ENCODE measurements around the gene FER. TPM values are rescaled to one million over a fixed set of nuclear protein-coding genes. Genes with fewer than 3 reads are reported as not detected.

Gene FER
- total RNA-seq, 1 donor from 2014 or later, result 38.2 TPM

DNA sequence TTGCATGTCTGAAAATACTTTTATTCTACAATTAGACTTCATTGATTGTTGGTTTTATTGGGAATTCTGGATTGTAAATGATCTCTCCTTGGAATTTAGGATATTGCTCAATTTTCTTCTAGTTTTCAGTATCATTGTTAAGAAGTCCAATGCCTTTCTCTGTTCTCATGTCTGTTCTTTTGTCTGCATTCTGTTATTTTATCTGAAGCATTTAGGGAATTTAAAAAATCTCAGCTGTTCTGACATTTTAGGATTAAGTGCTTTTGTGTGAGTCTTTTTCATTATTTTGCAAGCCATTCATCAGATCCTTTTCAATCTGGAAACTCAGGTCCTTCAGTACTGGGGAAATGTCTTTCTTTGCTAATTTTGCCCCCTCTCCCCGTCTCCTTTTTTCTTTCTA is 4.4 kb upstream of the FER start:
- no peak for DNase-seq (ENCODE audit: extremely low spot score, unreplicated experiment)

DNA sequence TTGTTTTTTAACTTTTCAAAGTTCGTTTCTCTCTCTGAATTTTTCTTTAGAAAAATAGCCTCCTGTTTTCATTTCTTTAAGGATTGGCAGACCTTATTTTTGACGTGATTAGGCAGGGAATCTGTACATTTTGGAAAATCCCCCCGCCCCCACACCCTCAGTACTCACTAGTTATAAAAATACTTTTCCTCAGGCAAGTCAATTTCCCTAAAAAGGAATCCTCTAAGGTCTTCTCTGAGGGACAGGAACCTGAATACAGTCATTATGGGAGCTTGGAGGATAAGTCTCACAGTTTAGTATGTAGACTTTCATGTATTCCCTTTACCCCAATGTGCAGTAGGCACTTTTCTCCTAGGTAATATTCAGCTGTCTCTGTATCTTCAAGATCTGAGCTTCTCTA is 3.9 kb upstream of the FER start:
- Mint-ChIP-seq H3K4me3 (ENCODE audit: unreplicated experiment) (no peak overlapping the region), H3K27ac (ENCODE audit: unreplicated experiment) (peak overlapping the region; percentile 25)

More for the DNA sequence above, 4.4 kb upstream of the FER start:
- Mint-ChIP-seq H3K27me3 (ENCODE audit: unreplicated experiment) (no peaks in the 10 kb centered on the region), H3K27ac (ENCODE audit: unreplicated experiment) (peak overlapping the region; percentile 25), H3K36me3 (ENCODE audit: unreplicated experiment) (no peaks in the 10 kb centered on the region), H3K9me3 (ENCODE audit: unreplicated experiment) (no peaks in the 10 kb centered on the region), H3K4me3 (ENCODE audit: unreplicated experiment) (no peak overlapping the region), H3K4me1 (ENCODE audit: unreplicated experiment) (peaks cover 27% of the 10 kb centered on the region)
- TF ChIP-seq, protein P1, sequence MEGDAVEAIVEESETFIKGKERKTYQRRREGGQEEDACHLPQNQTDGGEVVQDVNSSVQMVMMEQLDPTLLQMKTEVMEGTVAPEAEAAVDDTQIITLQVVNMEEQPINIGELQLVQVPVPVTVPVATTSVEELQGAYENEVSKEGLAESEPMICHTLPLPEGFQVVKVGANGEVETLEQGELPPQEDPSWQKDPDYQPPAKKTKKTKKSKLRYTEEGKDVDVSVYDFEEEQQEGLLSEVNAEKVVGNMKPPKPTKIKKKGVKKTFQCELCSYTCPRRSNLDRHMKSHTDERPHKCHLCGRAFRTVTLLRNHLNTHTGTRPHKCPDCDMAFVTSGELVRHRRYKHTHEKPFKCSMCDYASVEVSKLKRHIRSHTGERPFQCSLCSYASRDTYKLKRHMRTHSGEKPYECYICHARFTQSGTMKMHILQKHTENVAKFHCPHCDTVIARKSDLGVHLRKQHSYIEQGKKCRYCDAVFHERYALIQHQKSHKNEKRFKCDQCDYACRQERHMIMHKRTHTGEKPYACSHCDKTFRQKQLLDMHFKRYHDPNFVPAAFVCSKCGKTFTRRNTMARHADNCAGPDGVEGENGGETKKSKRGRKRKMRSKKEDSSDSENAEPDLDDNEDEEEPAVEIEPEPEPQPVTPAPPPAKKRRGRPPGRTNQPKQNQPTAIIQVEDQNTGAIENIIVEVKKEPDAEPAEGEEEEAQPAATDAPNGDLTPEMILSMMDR (IDR thresholded peaks at IDR 0.05), result no peak

GRCh38 chr5:108747111-108747773 is 455 bp upstream of the FER start:
- Mint-ChIP-seq H3K4me3 (ENCODE audit: unreplicated experiment) (peak overlapping the region; percentile 91), H3K27me3 (ENCODE audit: unreplicated experiment) (no peaks in the 10 kb centered on the region), H3K4me1 (ENCODE audit: unreplicated experiment) (peaks cover 36% of the 10 kb centered on the region), H3K27ac (ENCODE audit: unreplicated experiment) (peak overlapping the region; percentile 99), H3K36me3 (ENCODE audit: unreplicated experiment) (no peaks in the 10 kb centered on the region), H3K9me3 (ENCODE audit: unreplicated experiment) (no peaks in the 10 kb centered on the region)
- DNase-seq (ENCODE audit: extremely low spot score, unreplicated experiment), result no peak
- TF ChIP-seq, protein P1 (IDR thresholded peaks at IDR 0.05), result no peak

More for the DNA sequence above, 3.9 kb upstream of the FER start:
- no peaks in the 10 kb centered on the region for H3K27me3 Mint-ChIP-seq (ENCODE audit: unreplicated experiment)
- no peaks in the 10 kb centered on the region for H3K9me3 Mint-ChIP-seq (ENCODE audit: unreplicated experiment)
- DNase-seq (ENCODE audit: extremely low spot score, unreplicated experiment), result no peak
- H3K36me3 Mint-ChIP-seq (ENCODE audit: unreplicated experiment), result no peaks in the 10 kb centered on the region
- peaks cover 27% of the 10 kb centered on the region for H3K4me1 Mint-ChIP-seq (ENCODE audit: unreplicated experiment)
- TF ChIP-seq, protein P1 (IDR thresholded peaks at IDR 0.05), result no peak

- TF ChIP-seq, protein P1 (IDR thresholded peaks at IDR 0.05), result peak; percentile 22
- peak overlapping the region; percentile 99 for H3K27ac Mint-ChIP-seq (ENCODE audit: unreplicated experiment)
- H3K4me3 Mint-ChIP-seq (ENCODE audit: unreplicated experiment), result peak overlapping the region; percentile 91
- no peaks in the 10 kb centered on the region for H3K9me3 Mint-ChIP-seq (ENCODE audit: unreplicated experiment)
- H3K36me3 Mint-ChIP-seq (ENCODE audit: unreplicated experiment), result no peaks in the 10 kb centered on the region
- peaks cover 39% of the 10 kb centered on the region for H3K4me1 Mint-ChIP-seq (ENCODE audit: unreplicated experiment)
- peak; percentile 100 for DNase-seq (ENCODE audit: extremely low spot score, unreplicated experiment)
- H3K27me3 Mint-ChIP-seq (ENCODE audit: unreplicated experiment), result no peaks in the 10 kb centered on the region
Observed at GRCh38 chr5:108748401-108749127, 867 bp downstream of the FER start.

All from osteocyte (in vitro differentiated cells).